PC-9 (cell line): Measurements from ENCODE around the gene MCC. TPM values are rescaled to one million over a fixed set of nuclear protein-coding genes. Genes with fewer than 3 reads are reported as not detected.

Source experiments
- BruUV-seq: library from RNA; stranded (reverse); fragments of 400-500 nt; replicated peaks from 2 replicates; lab custom pipeline; 2021; lab: Mats Ljungman, UMichigan
- CTCF ChIA-PET: fragments of 300-600 bp; sonication (Branson Sonifier 250); formaldehyde crosslinking; loops from one replicate; lab custom pipeline; 2022; ENCODE audit warnings: antibody characterized with exemption; lab: Charles Lee
- POLR2A ChIA-PET: fragments of 300-600 bp; sonication (Branson Sonifier 250); formaldehyde crosslinking; loops from one replicate; lab custom pipeline; 2022; ENCODE audit warnings: antibody characterized with exemption; ENCODE audit not compliant: unreplicated experiment; lab: Charles Lee
- DNase-seq, 2 experiments: peaks; one replicate each; pipeline versions ENCODE4 v3.0.0 to v3.0.0-alpha.2; 2015 to 2022; ENCODE audit warnings: mixed read lengths in 1 of 2
- H2AFZ ChIP-seq: fragments of 200-600 bp; sonication (generic); 2 replicates; pipeline ENCODE4 v1.8.1; 2017; ENCODE audit warnings: antibody characterized with exemption
- H3F3A ChIP-seq: fragments of 200-600 bp; sonication (generic); 2 replicates; pipeline ENCODE4 v1.8.1; 2017; ENCODE audit warnings: antibody characterized with exemption, mild to moderate bottlenecking, low read depth; ENCODE audit not compliant: insufficient read depth
- H3K27ac ChIP-seq: fragments of 200-600 bp; sonication (generic); 2 replicates; pipeline ENCODE4 v1.6.1; 2016; ENCODE audit warnings: mixed run types
- H3K27me3 ChIP-seq: fragments of 200-600 bp; sonication (generic); 2 replicates; pipeline ENCODE4 v1.6.1; 2016; ENCODE audit warnings: low read depth, mixed run types; ENCODE audit not compliant: insufficient read depth
- H3K36me3 ChIP-seq: fragments of 200-600 bp; sonication (generic); 2 replicates; pipeline ENCODE4 v1.6.1; 2016; ENCODE audit warnings: low read depth, mixed run types
- H3K4me1 ChIP-seq: fragments of 200-600 bp; sonication (generic); replicated peaks from 2 replicates; pipeline ENCODE4 v1.6.1; 2016; ENCODE audit warnings: mixed run types; ENCODE audit not compliant: insufficient read depth
- H3K4me2 ChIP-seq: fragments of 200-600 bp; sonication (generic); 2 replicates; pipeline ENCODE4 v1.6.1; 2017; ENCODE audit warnings: mixed run types
- H3K4me3 ChIP-seq: fragments of 200-600 bp; sonication (generic); 2 replicates; pipeline ENCODE4 v1.6.1; 2016; ENCODE audit warnings: mixed run types
- H3K79me2 ChIP-seq: fragments of 200-600 bp; sonication (generic); 2 replicates; pipeline ENCODE4 v1.6.1; 2017; ENCODE audit warnings: low read depth, mixed run types
- H3K9me2 ChIP-seq: fragments of 200-600 bp; sonication (generic); 2 replicates; pipeline ENCODE4 v1.8.1; 2017; ENCODE audit warnings: mild to moderate bottlenecking; ENCODE audit not compliant: insufficient read depth
- H3K9me3 ChIP-seq: fragments of 200-600 bp; sonication (generic); 2 replicates; pipeline ENCODE4 v1.8.1; 2016; ENCODE audit warnings: low read depth; ENCODE audit not compliant: insufficient read depth
- H4K20me1 ChIP-seq: fragments of 200-600 bp; sonication (generic); 2 replicates; pipeline ENCODE4 v1.8.1; 2017; ENCODE audit not compliant: insufficient read depth
- CTCF ChIP-seq: fragments of 200-600 bp; sonication (generic); conservative IDR thresholded peaks from 2 replicates; pipeline ENCODE4 v1.6.1; 2017; ENCODE audit warnings: mixed run types, antibody characterized with exemption, mild to moderate bottlenecking, moderate library complexity
- EZH2 ChIP-seq: fragments of 200-600 bp; sonication (generic); IDR thresholded peaks from 2 replicates; pipeline ENCODE4 v1.8.0; 2017; ENCODE audit warnings: antibody characterized with exemption, low read depth
- intact Hi-C: fragments of 100-400 bp; cut with micrococcal nuclease; formaldehyde crosslinking; loops from one replicate; pipeline ENCODE4 v1.10.0; 2022; ENCODE audit not compliant: unreplicated experiment
- total RNA-seq: library from RNA; stranded (reverse); gene quantifications from 2 replicates; pipeline ENCODE4 v1.2.3, GENCODE V29; 2021

Gene MCC
- total RNA-seq, 1 experiment from 2014 or later, result 2.5 TPM

- intact Hi-C loops, result no loop called here
- CTCF ChIA-PET, result no interaction called here
- no peak for TF ChIP-seq CTCF
- TF ChIP-seq EZH2, result no peak
These were observed 430.0 kb downstream of the MCC start for GRCh38 chr5:113058269-113058668.

GRCh38 chr5:113057557-113057984 is 430.7 kb downstream of the MCC start:
- no TSS peak for BruUV-seq
- ChIA-PET POLR2A (no interaction called here), CTCF (no interaction called here)
- H3K27ac ChIP-seq, result no peak overlapping the region
- no peaks in the 10 kb centered on the region for H3K79me2 ChIP-seq
- no peaks in the 10 kb centered on the region for H3F3A ChIP-seq
- TF ChIP-seq CTCF (no peak), EZH2 (no peak)
- H2AFZ ChIP-seq, result no peak overlapping the region
- no peaks in the 10 kb centered on the region for H3K36me3 ChIP-seq
- H3K4me3 ChIP-seq, result no peak overlapping the region
- H3K27me3 ChIP-seq, result no peaks in the 10 kb centered on the region
- intact Hi-C loops, result no loop called here
- H3K9me2 ChIP-seq, result no peaks in the 10 kb centered on the region
- no peak for DNase-seq
- no peak overlapping the region for H3K4me2 ChIP-seq
- H3K4me1 ChIP-seq, result no peaks in the 10 kb centered on the region
- no peaks in the 10 kb centered on the region for H3K9me3 ChIP-seq
- no peaks in the 10 kb centered on the region for H4K20me1 ChIP-seq

More at GRCh38 chr5:113058269-113058668, 430.0 kb downstream of the MCC start:
- no peak overlapping the region for H3K27ac ChIP-seq
- no peaks in the 10 kb centered on the region for H3K36me3 ChIP-seq
- H3K9me2 ChIP-seq, result no peaks in the 10 kb centered on the region
- H3K9me3 ChIP-seq, result no peaks in the 10 kb centered on the region
- H2AFZ ChIP-seq, result no peak overlapping the region
- H3K27me3 ChIP-seq, result no peaks in the 10 kb centered on the region
- no TSS peak for BruUV-seq
- no peaks in the 10 kb centered on the region for H3K4me1 ChIP-seq
- H3K4me2 ChIP-seq, result no peak overlapping the region
- no peaks in the 10 kb centered on the region for H4K20me1 ChIP-seq
- POLR2A ChIA-PET, result no interaction called here
- DNase-seq, result no peak
- H3F3A ChIP-seq, result no peaks in the 10 kb centered on the region
- no peak overlapping the region for H3K4me3 ChIP-seq
- H3K79me2 ChIP-seq, result no peaks in the 10 kb centered on the region

- intact Hi-C loops, result no loop called here
- Histone ChIP-seq H4K20me1 (no peaks in the 10 kb centered on the region), H3K36me3 (no peaks in the 10 kb centered on the region), H3K9me3 (no peaks in the 10 kb centered on the region), H3K27ac (no peak overlapping the region), H3F3A (no peaks in the 10 kb centered on the region), H3K4me2 (no peak overlapping the region), H3K4me1 (no peaks in the 10 kb centered on the region), H3K4me3 (no peak overlapping the region), H3K79me2 (no peaks in the 10 kb centered on the region), H2AFZ (no peak overlapping the region), H3K9me2 (no peaks in the 10 kb centered on the region), H3K27me3 (no peaks in the 10 kb centered on the region)
- no TSS peak for BruUV-seq
- TF ChIP-seq EZH2, result no peak
- TF ChIP-seq CTCF, result no peak
- ChIA-PET CTCF (no interaction called here), POLR2A (no interaction called here)
- DNase-seq, result no peak
These were observed 431.3 kb downstream of the MCC start for GRCh38 chr5:113056988-113057387.
